Measurements from ENCODE around the gene AHCYL2. TPM values are rescaled to one million over a fixed set of nuclear protein-coding genes. Genes with fewer than 3 reads are reported as not detected.

The AHCYL2 gene
- total RNA-seq, 2 donors from 2014 or later, result 262 to 397 TPM

- no peaks in the 10 kb centered on the region for H3K9me3 ChIP-seq
- no peaks in the 10 kb centered on the region for H3K27me3 ChIP-seq
- H3K4me3 ChIP-seq, result no peak overlapping the region
- no peak overlapping the region for H3K27ac ChIP-seq
- H3K4me1 ChIP-seq, result no peaks in the 10 kb centered on the region
- TF ChIP-seq, protein P1, sequence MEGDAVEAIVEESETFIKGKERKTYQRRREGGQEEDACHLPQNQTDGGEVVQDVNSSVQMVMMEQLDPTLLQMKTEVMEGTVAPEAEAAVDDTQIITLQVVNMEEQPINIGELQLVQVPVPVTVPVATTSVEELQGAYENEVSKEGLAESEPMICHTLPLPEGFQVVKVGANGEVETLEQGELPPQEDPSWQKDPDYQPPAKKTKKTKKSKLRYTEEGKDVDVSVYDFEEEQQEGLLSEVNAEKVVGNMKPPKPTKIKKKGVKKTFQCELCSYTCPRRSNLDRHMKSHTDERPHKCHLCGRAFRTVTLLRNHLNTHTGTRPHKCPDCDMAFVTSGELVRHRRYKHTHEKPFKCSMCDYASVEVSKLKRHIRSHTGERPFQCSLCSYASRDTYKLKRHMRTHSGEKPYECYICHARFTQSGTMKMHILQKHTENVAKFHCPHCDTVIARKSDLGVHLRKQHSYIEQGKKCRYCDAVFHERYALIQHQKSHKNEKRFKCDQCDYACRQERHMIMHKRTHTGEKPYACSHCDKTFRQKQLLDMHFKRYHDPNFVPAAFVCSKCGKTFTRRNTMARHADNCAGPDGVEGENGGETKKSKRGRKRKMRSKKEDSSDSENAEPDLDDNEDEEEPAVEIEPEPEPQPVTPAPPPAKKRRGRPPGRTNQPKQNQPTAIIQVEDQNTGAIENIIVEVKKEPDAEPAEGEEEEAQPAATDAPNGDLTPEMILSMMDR (IDR thresholded peaks at IDR 0.05), result no peak
- H3K9ac ChIP-seq (ENCODE audit: low read depth in 2 of 2, low read length in 2 of 2), result no peak overlapping the region
- DNase-seq, result no peak
- intact Hi-C loops (cut with DNase I), result no loop called here
- H3K36me3 ChIP-seq, result no peaks in the 10 kb centered on the region
These were observed 233.3 kb downstream of the AHCYL2 start for GRCh38 chr7:129458171-129458570.

DNA sequence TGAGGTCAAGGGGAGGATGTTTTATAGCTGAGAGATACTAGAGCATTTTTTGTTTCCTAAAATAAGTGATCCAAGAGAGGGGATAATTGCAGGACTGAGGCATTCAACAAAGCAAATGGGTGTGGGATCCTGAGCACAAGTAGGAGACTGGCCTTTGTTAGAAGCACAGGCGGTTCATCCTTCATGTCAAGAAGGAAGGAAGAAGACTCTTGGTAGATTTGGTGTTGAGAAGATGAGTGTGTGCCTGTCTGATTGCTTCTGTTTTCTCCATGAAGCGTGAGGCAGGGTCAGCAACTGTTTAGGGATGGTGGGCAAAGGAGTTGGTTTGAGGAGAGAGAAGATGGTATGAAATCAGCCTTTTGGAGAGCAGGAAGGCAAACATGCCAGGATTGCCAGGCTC, 237.0 kb downstream of the AHCYL2 start:
- intact Hi-C loops (cut with DNase I), result no loop called here
- no peaks in the 10 kb centered on the region for H3K27me3 ChIP-seq

DNA sequence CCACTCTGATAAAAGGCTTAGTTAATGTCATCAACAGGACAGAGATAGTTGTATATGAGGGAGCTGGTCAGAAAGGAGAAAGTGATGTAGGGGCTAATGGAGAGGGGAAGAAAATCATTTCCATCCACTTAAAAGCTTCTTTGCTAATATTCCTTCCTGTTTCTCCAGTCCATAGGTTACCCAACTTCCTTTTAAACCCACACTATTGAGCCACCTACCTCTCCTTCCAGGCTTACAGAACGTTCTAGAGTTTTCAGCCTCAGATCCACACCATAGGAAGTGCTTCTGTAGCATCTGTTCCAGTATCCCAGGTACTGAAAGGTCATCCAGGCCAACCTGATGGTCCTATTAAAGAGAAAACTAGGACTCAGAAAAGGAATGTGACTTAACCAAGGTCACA, 237.6 kb downstream of the AHCYL2 start:
- TF ChIP-seq, protein P1 (IDR thresholded peaks at IDR 0.05), result no peak
- DNase-seq, result no peak

More for the DNA sequence above, 237.0 kb downstream of the AHCYL2 start:
- TF ChIP-seq, protein P1 (IDR thresholded peaks at IDR 0.05), result no peak
- Histone ChIP-seq H3K4me1 (no peaks in the 10 kb centered on the region), H3K9ac (ENCODE audit: low read depth in 2 of 2, low read length in 2 of 2) (no peak overlapping the region), H3K36me3 (no peaks in the 10 kb centered on the region), H3K4me3 (no peak overlapping the region), H3K27ac (no peak overlapping the region), H3K9me3 (no peaks in the 10 kb centered on the region)
- no peak for DNase-seq

GRCh38 chr7:129464194-129464593, 239.4 kb downstream of the AHCYL2 start:
- H3K9me3 ChIP-seq, result no peaks in the 10 kb centered on the region
- no peaks in the 10 kb centered on the region for H3K36me3 ChIP-seq
- H3K4me3 ChIP-seq, result no peak overlapping the region
- H3K27me3 ChIP-seq, result no peaks in the 10 kb centered on the region
- no peak overlapping the region for H3K9ac ChIP-seq (ENCODE audit: low read depth in 2 of 2, low read length in 2 of 2)
- no peak for DNase-seq
- H3K4me1 ChIP-seq, result no peaks in the 10 kb centered on the region
- H3K27ac ChIP-seq, result no peak overlapping the region
- TF ChIP-seq, protein P1 (IDR thresholded peaks at IDR 0.05), result no peak
- intact Hi-C loops (cut with DNase I), result no loop called here

More for the DNA sequence above, 237.6 kb downstream of the AHCYL2 start:
- no peaks in the 10 kb centered on the region for H3K36me3 ChIP-seq
- no peaks in the 10 kb centered on the region for H3K4me1 ChIP-seq
- intact Hi-C loops (cut with DNase I), result no loop called here
- H3K9ac ChIP-seq (ENCODE audit: low read depth in 2 of 2, low read length in 2 of 2), result no peak overlapping the region
- no peaks in the 10 kb centered on the region for H3K9me3 ChIP-seq
- H3K4me3 ChIP-seq, result no peak overlapping the region
- no peaks in the 10 kb centered on the region for H3K27me3 ChIP-seq
- no peak overlapping the region for H3K27ac ChIP-seq

- TF ChIP-seq, protein P1 (IDR thresholded peaks at IDR 0.05), result no peak
- intact Hi-C loops (cut with DNase I), result no loop called here
- no peaks in the 10 kb centered on the region for H3K9me3 ChIP-seq
These were observed 240.2 kb downstream of the AHCYL2 start for GRCh38 chr7:129465080-129465479.

More at GRCh38 chr7:129465080-129465479, 240.2 kb downstream of the AHCYL2 start:
- Histone ChIP-seq H3K36me3 (no peaks in the 10 kb centered on the region), H3K4me1 (no peaks in the 10 kb centered on the region), H3K9ac (ENCODE audit: low read depth in 2 of 2, low read length in 2 of 2) (no peak overlapping the region), H3K4me3 (no peak overlapping the region), H3K27ac (no peak overlapping the region), H3K27me3 (no peaks in the 10 kb centered on the region)
- DNase-seq, result no peak

Data from colonic mucosa (tissue), 4 donors.